ENCODE data around the gene CD247. TPM values are rescaled to one million over a fixed set of nuclear protein-coding genes. Genes with fewer than 3 reads are reported as not detected.

CD247 gene
- total and polyA plus RNA-seq, 9 of the 15 experiments (the other 6 are each of a cell fraction or from before 2014, with no cell fraction given) = 0.08 to 0.42 (median 0.28) TPM; not detected in 5

DNA sequence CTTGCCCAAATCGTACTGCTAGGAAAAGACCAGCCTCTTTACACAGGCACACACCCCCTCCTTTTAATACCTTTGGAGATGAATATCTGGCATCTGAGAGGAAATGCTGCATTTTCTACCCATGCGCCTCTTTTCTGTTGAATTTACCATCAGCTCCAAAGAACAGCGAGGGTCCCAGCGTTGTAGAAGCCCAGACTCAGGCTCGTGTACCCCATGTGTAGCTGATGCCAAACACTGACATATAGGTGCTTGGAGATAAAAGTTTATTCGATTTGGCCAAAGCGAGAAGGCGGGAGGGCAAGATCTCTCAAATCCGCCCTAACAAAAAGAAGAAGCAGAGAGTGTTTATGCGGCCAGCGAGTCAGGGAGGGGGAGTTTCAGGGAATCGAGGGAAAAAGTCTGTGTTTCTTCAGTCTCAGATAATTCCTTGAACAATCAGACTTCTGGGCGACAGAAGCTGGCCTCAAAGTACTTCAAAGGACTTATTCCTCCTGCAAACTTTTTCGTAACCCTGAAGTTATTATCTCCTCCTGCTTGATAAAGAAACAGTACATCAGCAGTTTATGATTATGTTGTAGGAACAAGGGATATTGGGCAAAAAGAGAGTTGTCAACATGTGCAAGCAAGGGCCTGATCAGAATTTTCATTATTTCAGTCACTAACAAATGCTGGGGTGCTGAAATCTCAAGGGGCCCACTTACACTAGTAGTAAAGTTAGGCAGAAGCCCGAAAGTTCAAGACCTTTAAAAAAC lies 35.9 kb upstream of the CD247 start (continued):
- TF ChIP-seq, protein P1, sequence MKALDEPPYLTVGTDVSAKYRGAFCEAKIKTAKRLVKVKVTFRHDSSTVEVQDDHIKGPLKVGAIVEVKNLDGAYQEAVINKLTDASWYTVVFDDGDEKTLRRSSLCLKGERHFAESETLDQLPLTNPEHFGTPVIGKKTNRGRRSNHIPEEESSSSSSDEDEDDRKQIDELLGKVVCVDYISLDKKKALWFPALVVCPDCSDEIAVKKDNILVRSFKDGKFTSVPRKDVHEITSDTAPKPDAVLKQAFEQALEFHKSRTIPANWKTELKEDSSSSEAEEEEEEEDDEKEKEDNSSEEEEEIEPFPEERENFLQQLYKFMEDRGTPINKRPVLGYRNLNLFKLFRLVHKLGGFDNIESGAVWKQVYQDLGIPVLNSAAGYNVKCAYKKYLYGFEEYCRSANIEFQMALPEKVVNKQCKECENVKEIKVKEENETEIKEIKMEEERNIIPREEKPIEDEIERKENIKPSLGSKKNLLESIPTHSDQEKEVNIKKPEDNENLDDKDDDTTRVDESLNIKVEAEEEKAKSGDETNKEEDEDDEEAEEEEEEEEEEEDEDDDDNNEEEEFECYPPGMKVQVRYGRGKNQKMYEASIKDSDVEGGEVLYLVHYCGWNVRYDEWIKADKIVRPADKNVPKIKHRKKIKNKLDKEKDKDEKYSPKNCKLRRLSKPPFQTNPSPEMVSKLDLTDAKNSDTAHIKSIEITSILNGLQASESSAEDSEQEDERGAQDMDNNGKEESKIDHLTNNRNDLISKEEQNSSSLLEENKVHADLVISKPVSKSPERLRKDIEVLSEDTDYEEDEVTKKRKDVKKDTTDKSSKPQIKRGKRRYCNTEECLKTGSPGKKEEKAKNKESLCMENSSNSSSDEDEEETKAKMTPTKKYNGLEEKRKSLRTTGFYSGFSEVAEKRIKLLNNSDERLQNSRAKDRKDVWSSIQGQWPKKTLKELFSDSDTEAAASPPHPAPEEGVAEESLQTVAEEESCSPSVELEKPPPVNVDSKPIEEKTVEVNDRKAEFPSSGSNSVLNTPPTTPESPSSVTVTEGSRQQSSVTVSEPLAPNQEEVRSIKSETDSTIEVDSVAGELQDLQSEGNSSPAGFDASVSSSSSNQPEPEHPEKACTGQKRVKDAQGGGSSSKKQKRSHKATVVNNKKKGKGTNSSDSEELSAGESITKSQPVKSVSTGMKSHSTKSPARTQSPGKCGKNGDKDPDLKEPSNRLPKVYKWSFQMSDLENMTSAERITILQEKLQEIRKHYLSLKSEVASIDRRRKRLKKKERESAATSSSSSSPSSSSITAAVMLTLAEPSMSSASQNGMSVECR (CRISPR knock-in tag; IDR thresholded peaks at IDR 0.05) = no peak
- TF ChIP-seq TAF7 (tag; IDR thresholded peaks at IDR 0.05) (no peak), SRSF3 (IDR thresholded peaks at IDR 0.05; ENCODE audit: insufficient read depth, low read length) (no peak), NBN (IDR thresholded peaks at IDR 0.05; ENCODE audit: low read depth) (no peak), RBM15 (IDR thresholded peaks at IDR 0.05; ENCODE audit: insufficient read depth, low read length) (no peak), JUN (IDR thresholded peaks at IDR 0.05; ENCODE audit: borderline replicate concordance, low read depth, low read length) (0 out of 2 replicates have a peak, but pooled peaks have one; percentile 5), JUN (CRISPR knock-in tag; IDR thresholded peaks at IDR 0.05; ENCODE audit: borderline replicate concordance) (no peak), CEBPB (tag; IDR thresholded peaks at IDR 0.05) (no peak), HOXB6 (CRISPR knock-in tag; IDR thresholded peaks at IDR 0.05; ENCODE audit: borderline replicate concordance) (no peak), FOXP1 (CRISPR knock-in tag; IDR thresholded peaks at IDR 0.05) (no peak), RBM25 (IDR thresholded peaks at IDR 0.05; ENCODE audit: low read depth, low read length, severe bottlenecking) (no peak), ZNF766 (CRISPR knock-in tag; conservative IDR thresholded peaks at IDR 0.05) (peak; percentile 13), ZNF76 (CRISPR knock-in tag; IDR thresholded peaks at IDR 0.05; ENCODE audit: borderline replicate concordance) (no peak)
- TF ChIP-seq, protein P2, sequence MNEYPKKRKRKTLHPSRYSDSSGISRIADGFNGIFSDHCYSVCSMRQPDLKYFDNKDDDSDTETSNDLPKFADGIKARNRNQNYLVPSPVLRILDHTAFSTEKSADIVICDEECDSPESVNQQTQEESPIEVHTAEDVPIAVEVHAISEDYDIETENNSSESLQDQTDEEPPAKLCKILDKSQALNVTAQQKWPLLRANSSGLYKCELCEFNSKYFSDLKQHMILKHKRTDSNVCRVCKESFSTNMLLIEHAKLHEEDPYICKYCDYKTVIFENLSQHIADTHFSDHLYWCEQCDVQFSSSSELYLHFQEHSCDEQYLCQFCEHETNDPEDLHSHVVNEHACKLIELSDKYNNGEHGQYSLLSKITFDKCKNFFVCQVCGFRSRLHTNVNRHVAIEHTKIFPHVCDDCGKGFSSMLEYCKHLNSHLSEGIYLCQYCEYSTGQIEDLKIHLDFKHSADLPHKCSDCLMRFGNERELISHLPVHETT (CRISPR knock-in tag; conservative IDR thresholded peaks at IDR 0.05 in 1 of 2, IDR thresholded peaks at IDR 0.05 in 1 of 2) = 0 out of 4 replicates have a peak, but pooled peaks of 1 of the 2 experiments have one; percentile 53
- TF ChIP-seq, protein P3, sequence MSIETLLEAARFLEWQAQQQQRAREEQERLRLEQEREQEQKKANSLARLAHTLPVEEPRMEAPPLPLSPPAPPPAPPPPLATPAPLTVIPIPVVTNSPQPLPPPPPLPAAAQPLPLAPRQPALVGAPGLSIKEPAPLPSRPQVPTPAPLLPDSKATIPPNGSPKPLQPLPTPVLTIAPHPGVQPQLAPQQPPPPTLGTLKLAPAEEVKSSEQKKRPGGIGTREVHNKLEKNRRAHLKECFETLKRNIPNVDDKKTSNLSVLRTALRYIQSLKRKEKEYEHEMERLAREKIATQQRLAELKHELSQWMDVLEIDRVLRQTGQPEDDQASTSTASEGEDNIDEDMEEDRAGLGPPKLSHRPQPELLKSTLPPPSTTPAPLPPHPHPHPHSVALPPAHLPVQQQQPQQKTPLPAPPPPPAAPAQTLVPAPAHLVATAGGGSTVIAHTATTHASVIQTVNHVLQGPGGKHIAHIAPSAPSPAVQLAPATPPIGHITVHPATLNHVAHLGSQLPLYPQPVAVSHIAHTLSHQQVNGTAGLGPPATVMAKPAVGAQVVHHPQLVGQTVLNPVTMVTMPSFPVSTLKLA (conservative IDR thresholded peaks at IDR 0.05) = peak in 1 of 2 experiments; percentile 38; a peak in 1 of 4 replicates
- TF ChIP-seq, protein P4, sequence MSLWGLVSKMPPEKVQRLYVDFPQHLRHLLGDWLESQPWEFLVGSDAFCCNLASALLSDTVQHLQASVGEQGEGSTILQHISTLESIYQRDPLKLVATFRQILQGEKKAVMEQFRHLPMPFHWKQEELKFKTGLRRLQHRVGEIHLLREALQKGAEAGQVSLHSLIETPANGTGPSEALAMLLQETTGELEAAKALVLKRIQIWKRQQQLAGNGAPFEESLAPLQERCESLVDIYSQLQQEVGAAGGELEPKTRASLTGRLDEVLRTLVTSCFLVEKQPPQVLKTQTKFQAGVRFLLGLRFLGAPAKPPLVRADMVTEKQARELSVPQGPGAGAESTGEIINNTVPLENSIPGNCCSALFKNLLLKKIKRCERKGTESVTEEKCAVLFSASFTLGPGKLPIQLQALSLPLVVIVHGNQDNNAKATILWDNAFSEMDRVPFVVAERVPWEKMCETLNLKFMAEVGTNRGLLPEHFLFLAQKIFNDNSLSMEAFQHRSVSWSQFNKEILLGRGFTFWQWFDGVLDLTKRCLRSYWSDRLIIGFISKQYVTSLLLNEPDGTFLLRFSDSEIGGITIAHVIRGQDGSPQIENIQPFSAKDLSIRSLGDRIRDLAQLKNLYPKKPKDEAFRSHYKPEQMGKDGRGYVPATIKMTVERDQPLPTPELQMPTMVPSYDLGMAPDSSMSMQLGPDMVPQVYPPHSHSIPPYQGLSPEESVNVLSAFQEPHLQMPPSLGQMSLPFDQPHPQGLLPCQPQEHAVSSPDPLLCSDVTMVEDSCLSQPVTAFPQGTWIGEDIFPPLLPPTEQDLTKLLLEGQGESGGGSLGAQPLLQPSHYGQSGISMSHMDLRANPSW (CRISPR knock-in tag; IDR thresholded peaks at IDR 0.05) = no peak
